Activated CD8-positive, alpha-beta memory T cell treated with anti-CD3 and anti-CD28 coated beads, Interleukin-2, amount 50 U/mL, for 24 hours (primary cell): ENCODE results near the gene NEURL3.

Experiments
- DNase-seq: peaks from one replicate; pipeline ENCODE4 v3.0.0-alpha.2; 2020; ENCODE audit errors: extremely low read depth

NEURL3 gene

DNA sequence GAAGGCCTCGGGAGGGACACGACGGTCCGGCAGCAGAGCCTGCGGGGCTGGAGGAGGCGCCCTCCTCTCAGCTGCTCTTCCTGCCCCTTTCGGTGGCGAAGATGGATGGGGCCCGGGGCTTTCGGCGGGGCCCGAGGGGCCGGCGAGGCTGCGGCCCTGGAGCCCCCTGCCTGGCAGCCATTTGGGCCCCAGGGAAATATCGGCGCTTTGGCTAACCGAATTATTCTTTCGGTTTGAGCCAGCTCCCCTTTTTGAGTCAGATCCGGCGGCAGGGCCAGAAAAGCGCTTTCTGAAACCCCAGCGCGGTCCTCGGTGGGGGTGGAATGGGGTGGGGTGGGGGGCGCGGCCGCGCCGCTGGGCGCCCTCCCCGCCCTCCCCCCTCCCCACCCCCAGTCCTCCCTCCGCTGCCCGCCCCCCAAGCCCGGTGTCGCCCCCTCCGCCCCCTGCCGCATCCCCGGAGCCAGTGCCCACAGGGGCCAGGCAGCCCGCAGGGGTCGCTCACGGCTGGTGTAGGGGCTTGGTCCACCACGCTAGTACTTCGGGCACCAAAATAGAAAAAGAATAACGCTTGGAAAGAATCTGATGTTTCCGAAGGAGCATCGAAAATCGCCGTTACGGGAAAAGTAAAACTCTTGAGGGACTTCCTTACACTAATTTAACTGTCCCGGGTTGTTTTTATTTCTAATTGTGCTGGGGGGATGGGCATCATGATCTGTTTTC is 22.3 kb upstream of the NEURL3 start:
- DNase-seq = no peak

DNA sequence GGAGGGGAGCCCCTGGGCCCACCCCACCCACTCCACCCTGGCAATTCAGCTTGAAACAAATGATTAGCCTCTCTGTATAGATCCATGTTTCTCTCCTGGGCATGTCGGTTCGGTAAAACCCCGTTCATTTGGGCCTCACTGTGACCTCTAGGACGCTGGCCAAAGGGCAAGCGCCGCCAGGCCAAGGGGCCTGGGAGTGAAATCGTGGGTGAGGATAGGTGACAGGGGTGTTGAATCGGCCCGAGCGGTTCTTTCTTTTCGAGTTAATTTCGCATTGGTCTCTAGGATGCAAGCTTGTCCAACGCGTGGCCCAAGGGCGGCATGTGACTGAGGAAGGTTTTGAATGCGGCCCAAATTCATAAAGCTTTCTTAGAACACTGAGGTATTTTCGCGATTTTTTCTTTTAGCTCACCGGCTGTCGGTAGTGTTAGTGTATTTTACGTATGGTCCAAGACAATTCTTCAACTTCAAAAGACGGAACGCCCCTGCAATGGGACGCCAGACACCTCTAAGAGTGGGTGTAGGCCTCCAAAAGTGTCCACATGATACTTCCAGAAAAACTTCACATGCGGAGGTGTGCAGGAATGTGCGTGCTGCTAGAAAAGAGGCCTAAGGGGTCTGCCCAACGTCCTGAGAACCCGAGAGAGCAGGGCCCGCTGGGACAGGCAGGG is 21.6 kb upstream of the NEURL3 start:
- no peak for DNase-seq

DNA sequence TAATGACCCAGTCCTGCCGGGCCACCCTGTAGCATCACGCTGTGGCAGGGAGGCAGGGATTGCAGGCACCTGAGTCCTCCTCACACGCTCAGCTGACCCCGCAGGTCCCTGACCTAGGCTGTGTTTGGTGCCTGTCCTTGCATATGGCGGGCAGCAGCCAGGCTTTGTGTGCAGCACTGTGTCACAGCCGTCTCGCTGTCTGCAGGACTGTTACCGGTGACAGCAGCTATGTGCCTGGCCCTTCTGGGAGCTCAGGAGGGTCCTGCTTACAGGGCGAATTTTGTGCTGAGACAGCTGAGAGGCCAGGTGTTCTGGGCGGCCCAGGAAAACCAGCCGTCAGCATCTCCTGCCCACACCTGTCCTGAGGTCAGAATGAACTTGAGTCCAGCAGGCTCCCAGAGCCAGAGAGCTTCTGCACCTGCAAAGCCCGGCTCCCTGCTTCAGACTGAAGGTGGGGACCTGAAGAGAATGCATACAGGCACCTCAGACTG is 21.0 kb upstream of the NEURL3 start:
- no peak for DNase-seq

DNA sequence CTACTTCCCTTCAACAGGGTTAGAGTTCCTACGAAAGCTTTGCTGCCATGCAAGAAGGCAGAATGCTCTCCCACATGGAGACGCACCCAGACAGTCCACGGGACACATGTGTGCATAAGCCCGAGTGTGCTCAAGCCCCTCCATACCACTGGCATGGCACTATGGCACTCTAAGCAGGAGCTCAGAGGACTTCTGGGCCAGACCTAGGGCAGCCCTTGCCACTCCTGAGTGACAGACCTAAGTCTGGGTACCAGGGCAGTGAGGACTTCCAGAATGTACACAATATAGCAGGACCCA is 20.0 kb upstream of the NEURL3 start:
- DNase-seq = no peak

DNA sequence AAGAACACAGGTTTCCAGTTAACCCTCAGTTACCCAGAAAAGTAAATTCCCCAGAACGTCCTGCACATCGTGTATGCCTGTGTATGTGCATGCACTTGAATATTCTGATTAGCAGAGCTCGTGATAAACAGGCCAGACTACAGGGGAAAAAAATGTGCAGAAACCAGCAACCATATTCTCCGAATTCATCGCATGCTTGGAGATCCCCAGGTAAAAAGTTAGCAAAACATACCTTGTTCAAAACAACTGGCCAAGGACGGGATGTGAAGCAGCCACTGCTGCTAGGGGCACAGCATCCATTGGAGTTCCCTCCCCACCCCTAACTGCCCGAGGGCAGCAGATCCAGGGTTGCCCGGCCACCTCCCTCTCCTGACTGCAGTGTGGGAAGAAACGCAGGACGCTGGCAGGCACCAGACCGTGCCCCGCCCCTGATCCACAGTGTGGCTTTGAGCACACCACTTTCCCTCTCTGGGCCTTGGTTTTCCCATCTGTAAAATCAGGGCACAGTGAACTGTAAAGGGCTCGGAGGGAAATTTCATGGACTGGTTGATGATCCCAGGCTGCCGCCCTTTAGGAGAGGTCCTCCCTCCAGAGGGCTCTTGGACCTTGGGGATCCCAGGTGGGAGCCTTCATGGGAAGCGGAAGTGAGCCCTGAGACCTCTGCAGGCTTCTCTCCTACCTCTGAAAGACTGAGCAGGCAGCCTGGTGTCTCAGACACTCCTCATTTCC is 19.5 kb upstream of the NEURL3 start:
- no peak for DNase-seq

- DNase-seq = no peak
These were observed 18.7 kb upstream of the NEURL3 start for GRCh38 chr2:96523659-96524481.

DNA sequence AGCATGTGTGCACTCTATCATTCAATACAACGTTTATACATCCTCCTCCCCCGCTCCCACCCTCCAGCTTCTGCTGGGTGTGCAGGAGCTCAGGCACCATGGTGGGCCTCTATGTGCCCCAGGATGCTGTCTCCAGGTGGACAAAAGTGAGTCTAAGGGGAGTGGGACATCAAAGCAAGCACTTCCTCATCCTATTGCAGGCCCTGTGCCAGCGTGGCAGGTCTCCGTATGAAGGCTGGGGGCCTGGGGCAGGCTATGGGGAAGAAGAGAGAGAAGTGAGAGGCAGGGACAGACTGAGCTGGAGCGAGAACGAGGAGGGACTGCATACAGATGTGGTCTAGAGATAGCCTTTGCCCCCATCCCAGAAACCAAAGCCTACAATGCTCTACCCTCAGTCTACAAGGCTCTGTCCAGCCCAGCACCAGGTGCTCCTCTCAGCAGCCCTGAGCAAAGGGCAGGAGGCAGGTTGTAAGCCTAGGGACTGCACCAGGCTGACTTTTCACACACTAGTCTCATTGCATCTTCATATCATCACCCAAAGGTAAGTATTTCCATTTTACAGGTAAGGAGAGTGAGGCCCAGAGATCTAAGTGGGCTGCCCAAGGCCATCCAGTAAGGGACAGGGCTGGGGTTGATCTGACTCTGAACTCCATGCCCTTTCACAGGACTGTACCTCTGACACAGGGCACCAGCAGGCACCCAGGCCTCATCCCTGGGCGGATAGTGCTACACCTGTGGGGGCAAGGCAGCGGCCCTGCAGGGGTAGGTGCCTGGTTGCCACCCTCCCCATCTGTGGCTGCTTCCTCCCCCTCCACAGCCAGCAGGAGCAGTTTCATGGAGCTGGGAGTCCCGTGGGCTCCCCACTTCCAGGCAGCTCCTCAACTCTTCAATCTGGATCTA is 17.4 kb upstream of the NEURL3 start:
- DNase-seq = no peak

GRCh38 chr2:96521219-96521618 is 16.1 kb upstream of the NEURL3 start:
- DNase-seq = no peak

- DNase-seq = no peak
These were observed 15.5 kb upstream of the NEURL3 start for GRCh38 chr2:96520697-96521096.

DNA sequence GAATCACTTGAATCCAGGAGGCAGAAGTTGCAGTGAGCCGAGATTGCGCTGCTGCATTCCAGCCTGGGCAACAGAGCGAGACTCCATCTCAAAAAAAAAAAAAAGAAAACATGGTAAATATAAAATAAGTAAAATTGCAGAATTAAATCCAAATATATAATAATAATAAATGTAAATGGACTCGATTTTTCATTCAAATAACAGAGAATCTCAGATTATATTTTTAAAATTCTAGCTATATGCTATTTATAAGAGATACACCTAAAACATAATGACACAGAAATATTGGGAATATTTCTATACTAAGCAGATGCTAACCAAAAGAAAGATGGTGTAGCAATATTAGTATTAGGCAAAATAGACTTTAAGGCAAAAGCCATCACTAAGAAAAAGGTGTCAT is 15.1 kb upstream of the NEURL3 start:
- DNase-seq = no peak

- no peak for DNase-seq
These were observed 11.9 kb upstream of the NEURL3 start for GRCh38 chr2:96517079-96517478.

GRCh38 chr2:96514521-96514920 is 9.4 kb upstream of the NEURL3 start:
- no peak for DNase-seq

DNA sequence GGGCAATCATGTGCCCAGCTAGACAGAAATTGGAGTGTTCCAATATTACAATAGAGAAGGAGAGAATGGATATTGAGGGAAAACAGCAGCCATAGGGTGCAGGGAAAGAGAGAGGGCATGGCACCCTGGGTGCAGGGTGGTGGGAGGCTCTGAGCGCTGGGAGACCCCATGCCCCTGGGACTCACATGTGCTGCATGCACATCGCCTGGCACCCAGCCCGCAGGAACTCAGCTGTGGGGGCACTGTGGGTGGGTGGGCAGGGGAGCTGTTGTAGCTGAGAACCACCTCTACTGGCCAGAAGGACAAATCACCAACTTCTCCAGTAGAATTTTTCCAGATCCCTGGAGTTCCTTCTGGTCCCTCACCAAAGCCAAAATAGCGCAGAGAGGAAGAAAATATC is 7.2 kb upstream of the NEURL3 start:
- DNase-seq = no peak

GRCh38 chr2:96511851-96512250 is 6.7 kb upstream of the NEURL3 start:
- no peak for DNase-seq

DNA sequence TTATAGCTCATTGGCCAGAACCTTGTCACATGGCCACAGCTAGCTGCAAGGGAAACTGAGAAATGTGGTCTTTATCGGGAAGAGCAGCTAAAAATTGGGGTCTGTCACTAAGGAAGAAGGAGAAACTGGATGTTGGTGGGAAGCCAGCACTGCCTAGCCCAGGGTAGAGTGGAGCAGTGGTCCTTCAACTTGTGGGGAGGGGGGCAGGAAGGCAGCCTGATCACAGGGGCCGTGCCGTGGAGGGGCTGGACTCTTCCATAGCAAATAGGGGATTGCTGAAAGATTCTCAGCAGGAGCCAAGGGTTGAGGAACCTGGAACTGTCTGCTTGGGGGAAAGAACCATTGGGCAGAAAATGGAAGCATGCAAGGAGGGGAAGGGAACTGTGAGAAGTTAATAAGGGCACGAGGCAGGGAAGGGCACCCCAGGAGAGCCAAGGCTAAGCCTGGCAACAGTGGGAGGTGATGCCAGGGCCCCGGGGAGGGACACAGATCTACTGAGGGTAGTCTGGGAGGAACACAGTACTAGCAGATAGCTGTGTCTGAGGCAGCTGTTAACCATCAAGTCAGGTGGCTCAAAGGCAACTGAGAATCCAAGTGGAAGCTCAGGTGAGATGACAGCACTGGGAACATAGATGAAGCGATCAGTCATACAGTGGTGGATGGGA is 5.9 kb upstream of the NEURL3 start:
- no peak for DNase-seq

GRCh38 chr2:96509847-96510230 is 4.7 kb upstream of the NEURL3 start:
- DNase-seq = no peak

- DNase-seq = peak; percentile 25
These were observed 4.1 kb upstream of the NEURL3 start for GRCh38 chr2:96509114-96509846.

DNA sequence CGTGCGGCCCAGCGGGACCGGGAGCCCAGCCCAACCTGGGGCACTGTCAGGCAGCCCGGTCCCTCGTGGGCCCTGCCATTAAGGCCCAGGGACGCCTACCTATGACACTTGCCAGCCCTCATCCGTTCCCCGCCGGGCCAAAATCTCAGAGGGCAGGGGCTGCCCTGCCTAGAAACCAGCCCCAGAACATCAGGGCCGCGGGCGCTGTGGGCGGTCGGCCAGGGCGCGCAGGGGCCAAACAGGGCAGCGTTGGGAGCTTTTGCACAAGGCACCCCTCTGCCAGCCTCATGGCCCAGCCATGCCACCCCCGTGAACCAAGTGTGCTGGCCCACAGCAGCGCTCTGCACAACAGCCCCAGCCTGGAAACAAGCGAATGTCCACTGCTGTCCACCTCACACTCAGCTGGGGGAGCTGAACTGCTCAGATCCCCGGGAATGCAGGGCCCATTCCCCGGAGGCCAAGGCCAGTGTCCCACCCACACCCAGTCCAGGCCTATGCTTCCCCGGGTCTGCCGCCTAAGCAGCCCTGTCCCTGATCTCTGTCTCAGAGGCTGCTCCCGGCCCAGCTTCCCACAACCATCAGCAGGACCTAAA is 3.5 kb upstream of the NEURL3 start:
- DNase-seq = no peak

GRCh38 chr2:96507957-96508520 is 2.9 kb upstream of the NEURL3 start:
- peak; percentile 50 for DNase-seq
